Neural cell (in vitro differentiated cells): Measurements from ENCODE around the gene ESPNL.

Experiments
- CTCF ChIP-seq: fragments of 450-650 bp; IDR thresholded peaks from 2 replicates; pipeline ENCODE4 v1.5.1; 2014; ENCODE audit warnings: antibody characterized with exemption, mild to moderate bottlenecking, moderate library complexity; ENCODE audit not compliant: poor library complexity, severe bottlenecking
- EP300 ChIP-seq: fragments of 450-650 bp; conservative IDR thresholded peaks from 2 replicates; pipeline ENCODE4 v1.6.1; 2014; ENCODE audit warnings: antibody characterized with exemption, mild to moderate bottlenecking, moderate library complexity; ENCODE audit not compliant: poor library complexity, severe bottlenecking
- EZH2 ChIP-seq: fragments of 200-600, 300-800 bp; shearing (Covaris generic), sonication (generic); IDR thresholded peaks from 2 replicates; pipeline ENCODE4 v1.6.1; 2014; ENCODE audit warnings: antibody characterized with exemption, low read length, borderline replicate concordance, mild to moderate bottlenecking; ENCODE audit not compliant: insufficient read depth, poor library complexity, severe bottlenecking
- POLR2AphosphoS5 ChIP-seq: IDR thresholded peaks from 2 replicates; pipeline ENCODE4 v1.6.1; 2012
- RAD21 ChIP-seq: fragments of 450-650 bp; conservative IDR thresholded peaks from 2 replicates; pipeline ENCODE4 v1.6.1; 2014; ENCODE audit warnings: antibody characterized with exemption, mild to moderate bottlenecking, moderate library complexity
- REST ChIP-seq: IDR thresholded peaks from 2 replicates; pipeline ENCODE4 v1.6.1; 2012; ENCODE audit warnings: borderline replicate concordance
- TAF1 ChIP-seq: IDR thresholded peaks from 2 replicates; pipeline ENCODE4 v1.6.1; 2012; ENCODE audit warnings: low read depth

GRCh38 chr2:238137885-238138284 lies 37.7 kb downstream of the ESPNL start:
- TF ChIP-seq CTCF (no peak), EZH2 (no peak), TAF1 (no peak), EP300 (no peak), POLR2AphosphoS5 (no peak), RAD21 (no peak), REST (no peak)
